ENCODE measurements around the gene RALBP1. TPM values are rescaled to one million over a fixed set of nuclear protein-coding genes. Genes with fewer than 3 reads are reported as not detected.

RALBP1 gene
- total RNA-seq, 2 donors from 2014 or later = 41.4 to 50.4 TPM

DNA sequence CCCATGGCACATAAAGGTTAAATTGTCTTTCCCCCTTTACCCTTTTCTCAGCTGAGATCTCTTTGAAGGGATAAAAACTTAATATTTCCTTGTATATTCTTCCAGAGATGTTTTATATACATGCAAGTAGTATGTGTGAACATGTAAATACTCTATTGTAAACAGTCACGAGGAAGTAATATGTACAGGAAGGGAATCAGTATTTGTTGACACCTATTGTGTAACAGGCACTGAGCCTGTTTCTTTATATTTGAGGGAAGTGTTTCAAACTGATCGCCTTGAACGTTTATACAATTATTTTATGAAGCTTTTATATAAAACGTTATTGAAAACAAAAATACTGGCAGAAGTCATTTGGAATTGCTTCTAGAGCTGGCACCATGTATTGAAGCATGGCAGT lies 13.2 kb downstream of the RALBP1 start:
- intact Hi-C loops (cut with DNase I) = no loop called here
- DNase-seq (ENCODE audit: low spot score) = no peak

DNA sequence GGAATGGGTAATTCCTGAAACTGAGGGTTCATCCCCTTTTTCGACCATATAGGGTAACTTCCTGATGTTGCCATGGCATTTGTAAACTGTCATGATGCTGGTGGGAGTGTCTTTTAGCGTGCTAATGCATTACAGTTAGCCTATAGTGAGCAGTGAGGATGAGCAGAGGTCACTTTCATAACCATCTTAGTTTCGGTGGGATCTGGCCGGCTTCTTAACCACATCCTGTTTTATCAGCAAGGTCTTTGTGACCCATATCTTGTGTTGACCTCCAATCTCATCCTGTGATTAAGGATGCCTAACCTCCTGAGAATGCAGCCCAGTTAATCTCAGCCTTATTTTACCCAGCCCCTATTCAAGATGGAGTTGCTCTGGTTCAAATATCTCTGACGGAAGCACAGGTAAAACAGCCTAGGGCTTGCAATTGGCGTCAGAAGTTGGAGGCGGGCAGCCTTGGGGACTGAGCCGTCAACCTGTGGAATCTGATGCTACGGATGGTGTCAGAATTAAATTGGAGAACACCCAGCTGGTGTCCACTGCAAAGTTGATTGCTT lies 19.5 kb downstream of the RALBP1 start:
- DNase-seq (ENCODE audit: low spot score) = no peak
- intact Hi-C loops (cut with DNase I) = no loop called here

DNA sequence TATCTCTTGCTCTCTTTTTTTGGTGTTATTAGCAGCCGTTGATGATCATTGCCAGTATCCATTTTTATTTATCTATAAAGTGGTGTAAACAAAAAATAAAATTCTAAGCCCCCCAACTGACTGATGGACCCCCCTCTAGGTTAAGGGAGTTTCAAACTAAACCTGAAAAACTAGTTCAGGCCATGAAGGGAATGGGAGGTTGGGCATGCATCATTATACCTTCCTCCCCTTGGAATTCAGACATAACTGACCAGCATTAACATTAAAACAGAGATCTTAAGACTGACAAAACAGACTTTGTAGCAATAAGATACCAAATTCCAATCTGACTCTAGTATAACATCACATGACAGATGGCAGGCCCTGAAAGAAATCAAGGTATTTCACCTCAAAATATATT lies 20.2 kb downstream of the RALBP1 start:
- no peak for DNase-seq (ENCODE audit: low spot score)
- intact Hi-C loops (cut with DNase I) = no loop called here

DNA sequence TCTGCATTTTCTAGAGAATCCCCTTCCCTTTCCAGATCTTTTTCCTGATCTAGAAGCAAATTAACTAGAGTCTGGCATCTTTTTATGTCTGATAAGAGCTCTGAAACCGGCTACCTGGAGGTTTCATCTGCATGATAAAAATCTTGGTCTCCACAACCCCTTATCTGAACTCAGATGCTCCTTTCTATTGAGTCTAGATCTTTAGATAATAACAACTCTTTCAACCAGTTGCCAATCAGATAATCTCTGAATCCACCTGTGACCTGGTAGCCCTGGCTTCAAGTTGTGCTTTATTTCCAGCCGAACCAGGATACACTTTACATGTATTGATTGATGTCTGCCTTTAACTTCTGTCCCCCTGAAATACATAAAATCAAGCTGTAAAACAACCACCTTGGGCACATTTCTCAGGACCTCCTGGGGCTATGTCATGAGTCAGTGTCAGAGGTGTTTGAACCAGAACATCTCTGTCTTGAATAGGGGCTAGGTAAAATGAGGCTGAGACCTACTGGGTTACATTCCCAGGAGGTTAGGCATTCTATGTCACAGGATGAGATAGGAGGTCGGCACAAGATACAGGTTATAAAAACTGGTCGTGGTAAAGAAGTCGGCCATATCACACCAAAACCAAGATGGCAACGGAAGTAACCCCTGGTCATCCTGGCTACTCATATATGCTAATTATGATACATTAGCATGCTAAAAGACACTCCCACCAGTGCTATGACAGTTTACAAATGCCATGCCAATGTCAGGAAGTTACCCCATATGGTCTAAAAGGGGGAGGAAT lies 20.8 kb downstream of the RALBP1 start:
- DNase-seq (ENCODE audit: low spot score) = no peak
- intact Hi-C loops (cut with DNase I) = no loop called here

DNA sequence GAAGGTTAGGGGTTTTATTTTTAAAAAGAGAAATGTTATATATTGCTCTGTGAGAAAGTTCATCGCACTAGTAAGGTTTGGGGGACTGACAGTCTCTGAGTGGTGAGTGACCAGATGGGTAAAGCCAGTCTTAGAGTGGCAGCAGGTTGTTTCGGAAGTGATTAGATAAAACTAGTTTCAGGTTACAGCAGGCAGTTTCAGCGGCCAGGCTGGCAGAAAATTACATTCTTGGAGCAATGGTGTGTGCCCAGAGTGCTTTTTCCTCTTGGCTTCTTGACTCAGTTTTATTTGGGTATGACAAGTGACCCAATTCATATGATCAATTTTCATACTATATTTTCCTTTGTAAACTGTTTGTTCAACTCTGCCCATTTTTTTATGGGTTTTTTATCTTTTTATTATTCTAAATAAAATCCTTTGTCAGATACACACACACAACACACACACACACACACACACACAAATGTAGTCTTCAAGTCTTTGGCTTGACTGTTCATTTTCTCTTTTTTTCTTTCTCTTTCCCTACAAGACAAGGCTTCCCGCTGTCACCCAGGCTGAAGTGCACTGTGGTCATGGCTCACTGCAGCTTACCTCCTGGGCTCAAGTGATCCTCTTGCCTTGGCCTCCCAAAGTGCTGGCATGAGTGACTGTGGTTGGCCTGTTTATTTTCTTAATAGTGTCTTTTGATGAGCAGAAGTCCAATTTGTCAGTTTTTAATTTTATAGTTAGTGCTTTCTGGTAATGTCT lies 30.9 kb downstream of the RALBP1 start:
- intact Hi-C loops (cut with DNase I) = loop anchor here in 1 of 2 donors (2.0 to 10.0 kb wide), 2 partner anchors 55 to 1411 kb away; no protein-coding TSS in a partner anchor
- DNase-seq (ENCODE audit: low spot score) = no peak

DNA sequence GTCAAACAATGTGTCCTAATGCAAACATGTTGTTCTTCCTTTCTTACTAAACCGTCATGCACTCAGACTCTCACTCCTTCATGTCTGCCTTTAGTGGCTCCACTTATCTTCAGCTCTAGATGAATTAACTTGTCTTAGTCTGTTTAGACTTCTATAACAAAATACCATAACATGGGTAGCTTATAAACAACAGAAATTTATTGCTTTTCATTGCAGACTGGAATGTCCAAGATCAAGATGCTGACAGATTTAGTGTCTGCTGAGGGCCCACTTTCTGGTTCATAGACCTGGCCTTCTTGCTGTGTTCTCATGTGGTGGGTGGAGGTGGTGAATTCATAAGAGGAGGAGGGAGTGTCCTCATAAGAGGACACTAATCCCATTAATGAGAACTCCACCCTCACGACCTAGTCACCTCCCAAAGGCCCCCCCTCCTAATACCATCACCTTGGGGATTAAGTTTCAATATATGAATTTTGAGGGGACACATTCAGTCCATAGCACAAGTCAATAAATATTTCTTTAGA lies 32.3 kb downstream of the RALBP1 start:
- DNase-seq (ENCODE audit: low spot score) = no peak
- intact Hi-C loops (cut with DNase I) = loop anchor here in 1 of 2 donors (2.0 to 10.0 kb wide), 2 partner anchors 57 to 1413 kb away; no protein-coding TSS in a partner anchor

DNA sequence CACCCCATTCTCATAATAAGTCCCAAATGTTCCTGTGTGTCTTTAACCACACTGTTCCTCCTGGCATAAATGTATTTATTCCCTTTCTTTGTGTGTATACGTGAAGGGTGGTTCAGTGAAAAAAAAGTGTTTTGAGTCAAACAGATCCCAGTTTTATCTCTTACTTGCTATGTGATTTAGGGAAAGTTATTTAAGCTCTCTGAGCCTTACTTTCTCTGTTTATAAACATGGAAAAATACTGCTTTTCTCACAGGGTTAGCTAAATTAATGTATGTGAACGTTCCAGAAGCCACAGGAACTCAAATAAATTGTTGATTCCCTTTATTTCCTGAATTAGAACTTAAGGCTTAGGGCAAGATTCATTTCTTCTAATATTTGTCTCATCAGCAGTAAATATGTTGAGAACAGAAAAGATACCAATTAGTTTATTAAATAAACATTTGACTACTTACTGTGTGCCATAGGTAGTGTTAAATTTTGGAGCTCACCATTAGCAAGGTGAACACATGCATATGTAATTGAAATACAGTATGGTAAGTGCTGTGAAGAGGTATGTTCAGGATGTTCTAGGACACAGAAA lies 33.2 kb downstream of the RALBP1 start:
- intact Hi-C loops (cut with DNase I) = loop anchor here in 1 of 2 donors (10.0 kb wide), 1 partner anchor 1414 kb away; no protein-coding TSS in a partner anchor

DNA sequence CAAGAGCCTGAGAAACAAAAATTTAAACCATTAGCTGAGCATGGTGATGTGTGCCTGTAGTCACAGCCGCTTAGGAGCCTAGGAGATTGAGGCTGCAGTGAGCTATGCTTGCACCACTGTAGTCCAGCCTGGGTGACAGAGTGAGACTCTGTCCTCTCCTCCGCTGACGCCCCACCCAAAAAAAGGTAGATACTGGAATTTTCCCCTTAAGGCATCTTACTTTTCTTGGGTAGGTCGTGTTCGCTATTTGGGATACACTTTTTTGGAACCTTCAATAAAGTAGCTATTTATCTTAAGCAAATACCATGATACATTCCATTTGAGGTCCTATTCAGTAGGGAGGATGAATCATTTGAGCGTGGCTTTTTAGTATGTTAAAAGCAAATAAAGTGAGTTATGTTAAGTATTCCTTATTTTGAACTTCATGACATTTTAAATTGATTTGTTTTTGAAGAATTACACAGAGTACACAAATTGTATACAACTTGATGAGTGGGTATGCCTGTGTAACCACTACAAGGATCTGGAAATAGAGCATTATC lies 38.7 kb downstream of the RALBP1 start:
- intact Hi-C loops (cut with DNase I) = no loop called here
- no peak for DNase-seq (ENCODE audit: low spot score)

More for the DNA sequence above, 33.2 kb downstream of the RALBP1 start:
- DNase-seq (ENCODE audit: low spot score) = no peak

DNA sequence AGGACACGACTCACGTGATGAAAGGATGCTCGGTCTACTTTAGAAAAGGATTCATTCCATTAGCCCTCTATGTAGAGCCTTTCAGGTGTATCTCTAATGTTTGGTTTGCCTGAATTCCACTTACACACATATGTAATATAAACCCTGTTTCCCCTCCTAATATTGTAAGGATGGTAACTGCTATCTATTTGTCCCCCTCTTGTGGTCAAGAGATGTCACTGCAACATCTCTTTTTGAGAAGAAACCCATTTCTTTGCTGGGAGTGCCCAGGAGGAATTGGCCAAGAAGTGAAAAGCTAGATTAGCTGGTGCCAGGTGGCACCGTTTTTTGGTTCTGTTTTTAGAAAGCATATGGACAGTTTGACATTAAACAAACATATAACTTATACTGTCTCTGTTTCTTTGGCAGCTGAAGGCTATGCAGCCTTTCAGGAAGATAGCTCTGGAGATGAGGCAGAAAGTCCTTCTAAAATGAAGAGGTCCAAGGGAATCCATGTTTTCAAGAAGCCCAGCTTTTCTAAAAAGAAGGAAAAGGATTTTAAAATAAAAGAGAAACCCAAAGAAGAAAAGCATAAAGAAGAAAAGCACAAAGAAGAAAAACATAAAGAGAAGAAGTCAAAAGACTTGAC lies 41.2 kb downstream of the RALBP1 start:
- no peak for DNase-seq (ENCODE audit: low spot score)
- intact Hi-C loops (cut with DNase I) = no loop called here

DNA sequence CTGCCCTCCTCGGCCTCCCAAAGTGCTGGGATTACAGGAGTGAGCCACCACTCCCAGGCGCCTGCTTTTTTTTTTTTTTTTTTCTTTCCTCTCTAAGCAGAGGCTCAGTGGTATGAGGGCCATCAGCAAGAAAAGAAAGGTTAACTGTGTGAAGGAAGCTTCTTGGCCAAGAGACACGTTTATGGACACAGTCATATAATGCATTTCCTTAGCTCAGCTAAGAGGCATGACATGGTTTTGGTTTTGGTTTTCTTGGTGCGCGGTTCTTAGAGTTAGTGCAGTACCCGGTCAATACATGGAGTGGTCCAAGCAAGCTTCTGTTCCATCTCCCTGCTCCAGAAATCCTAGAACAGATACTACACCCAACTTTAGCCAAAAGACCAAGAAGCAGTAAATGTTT lies 42.6 kb downstream of the RALBP1 start:
- intact Hi-C loops (cut with DNase I) = no loop called here
- no peak for DNase-seq (ENCODE audit: low spot score)

DNA sequence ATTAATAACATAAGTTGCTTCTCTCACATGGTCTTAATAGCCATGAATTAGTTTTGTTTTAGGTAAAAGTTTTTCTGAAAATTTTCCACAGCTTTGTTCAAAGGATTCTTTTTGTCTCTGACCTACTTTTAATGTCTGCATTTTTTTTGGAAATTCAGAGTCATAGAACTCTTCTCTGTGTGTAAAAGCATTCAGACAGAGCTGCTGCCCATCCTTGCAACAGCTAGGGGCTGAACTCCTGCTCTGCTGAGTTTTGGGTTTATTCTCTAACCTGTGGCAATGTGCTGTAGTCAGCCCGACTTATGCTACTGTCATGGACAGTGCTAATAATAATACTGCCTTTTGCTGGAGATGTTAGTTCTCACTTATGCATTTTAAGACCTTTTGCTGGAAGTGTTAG lies 44.1 kb downstream of the RALBP1 start:
- intact Hi-C loops (cut with DNase I) = no loop called here
- DNase-seq (ENCODE audit: low spot score) = no peak

DNA sequence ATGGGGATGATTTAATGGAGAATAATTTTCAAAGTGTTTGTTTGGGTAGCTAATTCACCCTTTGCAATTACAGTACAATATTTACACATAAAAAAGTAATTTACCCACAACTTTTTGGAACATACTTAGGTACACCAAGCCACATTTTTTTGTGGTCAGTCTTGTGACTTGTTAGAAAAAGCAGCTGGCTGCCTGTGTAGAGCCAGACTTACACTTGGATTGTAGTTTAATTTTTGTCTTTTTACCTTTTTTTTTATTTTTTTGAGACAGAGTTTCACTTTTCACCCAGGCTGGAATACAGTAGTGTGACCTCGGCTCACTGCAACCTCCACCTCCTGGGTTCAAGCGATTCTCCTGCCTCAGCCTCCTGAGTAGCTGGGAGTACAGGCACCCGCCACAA lies 45.4 kb downstream of the RALBP1 start:
- DNase-seq (ENCODE audit: low spot score) = no peak

DNA sequence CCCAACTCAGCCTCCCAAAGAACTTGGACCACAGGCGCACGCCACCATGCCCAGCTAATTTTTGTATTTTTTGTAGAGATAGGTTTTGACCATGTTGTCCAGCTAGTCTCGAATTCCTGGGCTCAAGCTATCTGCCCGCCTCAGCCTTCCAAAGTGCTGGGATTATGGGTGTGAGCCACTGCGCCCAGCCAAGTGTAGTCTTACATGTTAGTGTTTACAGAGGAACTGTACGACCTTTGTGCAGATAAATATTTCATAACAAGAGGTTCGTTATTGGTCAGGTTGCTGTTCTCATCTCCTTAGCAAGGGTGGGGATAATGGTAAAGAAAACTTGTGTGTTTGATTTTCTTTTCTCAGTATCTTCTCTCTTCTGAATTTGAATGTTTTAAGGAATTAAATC lies 46.5 kb downstream of the RALBP1 start:
- intact Hi-C loops (cut with DNase I) = no loop called here
- no peak for DNase-seq (ENCODE audit: low spot score)

More for the DNA sequence above, 45.4 kb downstream of the RALBP1 start:
- intact Hi-C loops (cut with DNase I) = no loop called here

DNA sequence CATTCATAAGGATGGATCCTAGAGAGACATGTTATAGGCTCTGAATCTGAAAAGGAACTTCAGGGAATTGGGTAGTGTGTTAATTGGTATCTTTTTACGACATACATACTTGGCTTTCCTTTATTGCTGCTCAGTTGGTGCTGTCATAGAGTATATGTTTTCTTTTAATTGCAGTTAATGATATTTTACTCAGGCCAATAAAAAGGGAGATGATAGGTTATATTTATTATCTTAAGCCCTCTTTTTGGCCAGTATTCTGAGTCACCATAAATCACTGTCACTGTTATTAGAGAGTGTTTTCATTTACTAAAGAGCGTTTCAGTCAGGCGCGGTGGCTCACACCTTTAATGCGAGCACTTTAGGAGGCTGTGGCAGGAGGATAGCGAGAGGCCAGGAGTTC lies 47.6 kb downstream of the RALBP1 start:
- intact Hi-C loops (cut with DNase I) = no loop called here
- no peak for DNase-seq (ENCODE audit: low spot score)

DNA sequence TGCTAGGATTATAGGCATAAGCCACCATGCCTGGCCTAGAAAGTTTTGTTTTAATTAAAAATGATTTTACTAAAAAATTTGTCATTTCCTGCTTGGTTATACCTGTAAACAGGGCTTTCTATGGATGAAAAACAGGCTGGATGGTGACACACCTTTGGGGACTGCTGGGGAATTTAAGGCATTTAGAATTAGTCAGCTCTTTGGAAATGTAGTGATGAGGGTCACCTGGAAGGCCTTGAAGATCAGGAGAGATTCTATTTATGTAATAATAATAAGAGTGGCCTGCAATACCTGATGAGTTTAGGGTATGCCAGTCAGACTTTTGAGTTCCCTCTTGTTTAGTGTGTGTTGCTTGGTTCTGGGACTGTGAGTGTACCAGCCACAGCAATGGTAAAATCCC lies 51.1 kb downstream of the RALBP1 start:
- no peak for DNase-seq (ENCODE audit: low spot score)
- intact Hi-C loops (cut with DNase I) = no loop called here

DNA sequence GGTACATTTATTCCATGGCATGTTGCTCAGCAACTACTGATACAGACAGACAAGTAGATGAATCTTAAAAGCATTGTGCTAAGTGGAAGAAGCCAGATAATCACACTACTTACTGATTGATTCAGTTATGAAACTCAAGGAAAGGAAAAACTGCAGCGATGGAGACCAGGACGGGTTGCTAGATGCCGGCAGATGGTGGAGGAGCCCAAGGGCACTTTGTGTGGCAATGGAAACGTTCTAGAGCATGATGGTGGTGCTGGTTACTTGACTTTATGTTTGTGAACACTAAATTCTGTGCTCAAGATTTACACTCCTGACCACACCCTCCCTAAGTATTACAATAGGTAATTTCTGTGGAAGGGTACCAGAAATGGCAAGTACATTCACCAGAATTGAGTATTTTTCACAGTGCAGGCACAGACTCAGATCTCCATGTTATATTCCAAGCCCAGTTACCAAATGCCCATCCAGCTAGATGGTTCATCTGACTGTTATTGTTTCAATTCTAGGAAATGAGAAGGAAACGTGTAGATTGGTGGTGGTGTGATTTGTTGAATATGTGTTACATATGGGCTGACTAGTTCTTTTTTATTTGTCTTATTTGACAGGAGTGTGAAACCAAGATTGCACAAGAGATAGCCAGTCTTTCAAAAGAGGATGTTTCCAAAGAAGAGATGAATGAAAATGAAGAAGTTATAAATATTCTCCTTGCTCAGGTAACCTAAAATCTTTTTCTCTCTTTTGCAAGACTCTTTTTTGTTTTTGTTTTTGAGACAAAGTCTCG lies 55.1 kb downstream of the RALBP1 start:
- intact Hi-C loops (cut with DNase I) = no loop called here
- no peak for DNase-seq (ENCODE audit: low spot score)

DNA sequence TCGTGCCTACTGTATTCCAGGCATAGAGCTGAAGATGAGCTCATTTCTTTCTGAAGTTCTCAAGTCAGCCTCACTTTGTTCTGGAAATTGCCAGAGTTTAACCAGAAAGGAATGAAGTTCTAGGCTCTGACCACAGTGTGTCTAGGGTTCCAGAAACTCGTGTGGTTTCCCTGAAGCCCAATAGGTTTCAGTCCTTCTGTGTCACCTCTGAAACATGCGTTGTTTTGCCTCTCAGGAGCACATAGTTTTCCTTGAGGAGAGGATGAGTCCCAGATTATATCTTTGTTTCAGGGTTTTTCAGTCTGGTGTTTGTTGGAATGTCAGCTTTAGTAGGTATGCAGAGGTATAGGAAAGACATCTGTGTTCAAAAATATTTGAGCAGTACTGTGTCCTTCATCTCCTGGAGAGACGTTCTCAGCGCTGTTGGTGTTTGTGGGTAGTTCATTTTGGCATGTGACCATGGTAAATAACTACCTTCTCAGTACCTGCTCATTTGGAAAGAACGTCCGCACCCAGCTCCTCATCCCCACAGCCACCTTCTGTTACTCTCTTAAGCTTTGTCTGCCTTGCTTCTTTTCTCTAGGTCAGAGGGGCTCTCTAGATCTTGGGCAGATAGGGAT lies 56.6 kb downstream of the RALBP1 start:
- DNase-seq (ENCODE audit: low spot score) = no peak
- intact Hi-C loops (cut with DNase I) = no loop called here

DNA sequence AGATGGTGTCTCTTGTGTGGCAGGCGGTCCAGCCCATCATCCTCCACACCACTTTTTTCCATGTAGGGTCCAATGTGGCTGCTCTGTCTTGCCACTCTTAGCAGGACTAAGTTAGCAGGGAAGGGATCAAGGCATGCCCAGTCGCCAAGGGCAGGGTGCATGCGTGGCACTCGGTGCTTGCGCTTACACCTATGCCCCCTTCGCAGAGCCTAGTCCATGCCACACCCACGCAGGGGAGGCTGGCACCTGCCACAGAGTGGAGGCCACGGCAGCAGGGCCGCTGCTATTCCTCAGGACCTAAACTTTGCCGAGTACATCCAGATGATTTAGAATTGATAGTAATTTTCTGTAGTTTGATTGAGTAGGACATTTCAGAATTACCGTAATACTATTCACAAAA lies 59.5 kb downstream of the RALBP1 start:
- intact Hi-C loops (cut with DNase I) = no loop called here
- no peak for DNase-seq (ENCODE audit: low spot score)
